Upper lobe of left lung (tissue), 4 donors: ENCODE results near the gene MCCD1.

ENCODE experiments used
- EP300 ChIP-seq, 4 donors: sonication (generic); formaldehyde crosslinking; IDR thresholded peaks; one replicate each; pipeline ENCODE4 v1.5.1; 2017; ENCODE audit warnings: antibody characterized with exemption in 4 of 4, control low read depth in 2 of 4
- POLR2A ChIP-seq, 4 donors: fragments of 450-650 bp; IDR thresholded peaks; one replicate each; pipeline ENCODE4 v1.5.1; 2016 to 2017; ENCODE audit warnings: antibody characterized with exemption in 4 of 4, mild to moderate bottlenecking in 2 of 4
- POLR2AphosphoS5 ChIP-seq, 2 donors: sonication (generic); formaldehyde crosslinking; IDR thresholded peaks; one replicate each; pipeline ENCODE4 v1.5.1; 2017; ENCODE audit warnings: antibody characterized with exemption in 2 of 2
- TF ChIP-seq, protein P1 (sequence below), 6 experiments: fragments of 450-650 bp in 4 of 6; fragments of 200-600 bp in 2 of 6; sonication (generic) in 2 of 6; IDR thresholded peaks; one replicate each; pipeline ENCODE4 v1.5.1; 2016 to 2019; ENCODE audit warnings: antibody characterized with exemption in 6 of 6

DNA sequence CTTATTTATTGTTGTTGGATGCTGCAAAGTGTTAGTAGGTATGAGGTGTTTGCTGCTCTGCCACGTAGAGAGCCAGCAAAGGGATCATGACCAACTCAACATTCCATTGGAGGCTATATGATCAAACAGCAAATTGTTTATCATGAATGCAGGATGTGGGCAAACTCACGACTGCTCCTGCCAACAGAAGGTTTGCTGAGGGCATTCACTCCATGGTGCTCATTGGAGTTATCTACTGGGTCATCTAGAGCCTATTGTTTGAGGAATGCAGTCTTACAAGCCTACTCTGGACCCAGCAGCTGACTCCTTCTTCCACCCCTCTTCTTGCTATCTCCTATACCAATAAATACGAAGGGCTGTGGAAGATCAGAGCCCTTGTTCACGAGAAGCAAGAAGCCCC is 18.8 kb upstream of the MCCD1 start:
- TF ChIP-seq, protein P1, sequence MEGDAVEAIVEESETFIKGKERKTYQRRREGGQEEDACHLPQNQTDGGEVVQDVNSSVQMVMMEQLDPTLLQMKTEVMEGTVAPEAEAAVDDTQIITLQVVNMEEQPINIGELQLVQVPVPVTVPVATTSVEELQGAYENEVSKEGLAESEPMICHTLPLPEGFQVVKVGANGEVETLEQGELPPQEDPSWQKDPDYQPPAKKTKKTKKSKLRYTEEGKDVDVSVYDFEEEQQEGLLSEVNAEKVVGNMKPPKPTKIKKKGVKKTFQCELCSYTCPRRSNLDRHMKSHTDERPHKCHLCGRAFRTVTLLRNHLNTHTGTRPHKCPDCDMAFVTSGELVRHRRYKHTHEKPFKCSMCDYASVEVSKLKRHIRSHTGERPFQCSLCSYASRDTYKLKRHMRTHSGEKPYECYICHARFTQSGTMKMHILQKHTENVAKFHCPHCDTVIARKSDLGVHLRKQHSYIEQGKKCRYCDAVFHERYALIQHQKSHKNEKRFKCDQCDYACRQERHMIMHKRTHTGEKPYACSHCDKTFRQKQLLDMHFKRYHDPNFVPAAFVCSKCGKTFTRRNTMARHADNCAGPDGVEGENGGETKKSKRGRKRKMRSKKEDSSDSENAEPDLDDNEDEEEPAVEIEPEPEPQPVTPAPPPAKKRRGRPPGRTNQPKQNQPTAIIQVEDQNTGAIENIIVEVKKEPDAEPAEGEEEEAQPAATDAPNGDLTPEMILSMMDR (IDR thresholded peaks at IDR 0.05), result no peak
- TF ChIP-seq POLR2AphosphoS5 (IDR thresholded peaks at IDR 0.05), result no peak
- no peak for TF ChIP-seq POLR2A (IDR thresholded peaks at IDR 0.05)
- TF ChIP-seq EP300 (IDR thresholded peaks at IDR 0.05), result no peak
